Activated T-cell treated with anti-CD3 and anti-CD28 coated beads, Interleukin-2, amount 50 U/mL, for 1 hour (primary cell): ENCODE results near the gene LONRF2.

ENCODE experiments used
- DNase-seq: peaks from one replicate; pipeline ENCODE4 v3.0.0-alpha.2; 2020

The LONRF2 gene

GRCh38 chr2:100230754-100231153, 91.5 kb downstream of the LONRF2 start:
- no peak for DNase-seq

- no peak for DNase-seq
These were observed 93.3 kb downstream of the LONRF2 start for GRCh38 chr2:100228967-100229366.

GRCh38 chr2:100228415-100228814, 93.9 kb downstream of the LONRF2 start:
- no peak for DNase-seq

- DNase-seq, result no peak
These were observed 97.2 kb downstream of the LONRF2 start for GRCh38 chr2:100224988-100225710.

- DNase-seq, result no peak
These were observed 98.8 kb downstream of the LONRF2 start for GRCh38 chr2:100223502-100223901.
